ENCODE measurements around the gene ERCC6L2.

- TF ChIP-seq EZH2 (IDR thresholded peaks at IDR 0.05) (no peak), POLR2AphosphoS5 (IDR thresholded peaks at IDR 0.05; ENCODE audit: borderline replicate concordance, low read depth, low read length) (no peak), FOXP2 (optimal IDR thresholded peaks at IDR 0.05; ENCODE audit: control extremely low read depth, extremely low read length, insufficient read depth) (no peak)
Observed at GRCh38 chr9:95907794-95908193, 32.3 kb downstream of the ERCC6L2 start.
